HG03575 (cell line): ENCODE results near the gene CEP85.

Experiments used
- ATAC-seq: cut with Tn5 transposase; IDR thresholded peaks from one replicate; pipeline ENCODE4 v1.9.1; 2021; ENCODE audit not compliant: unreplicated experiment, insufficient number of reproducible peaks, low FRiP score; ENCODE audit errors: extremely low read depth

CEP85 gene

GRCh38 chr1:26275580-26276431 lies 41.8 kb downstream of the CEP85 start:
- no peak for ATAC-seq

GRCh38 chr1:26276432-26276838 lies 42.4 kb downstream of the CEP85 start:
- no peak for ATAC-seq

- no peak for ATAC-seq
Measured at GRCh38 chr1:26277261-26277661, 43.3 kb downstream of the CEP85 start.

- ATAC-seq: no peak
Measured at GRCh38 chr1:26277719-26278118, 43.7 kb downstream of the CEP85 start.

- ATAC-seq: no peak
Measured at GRCh38 chr1:26278303-26278702, 44.3 kb downstream of the CEP85 start.

GRCh38 chr1:26278724-26279455 lies 44.9 kb downstream of the CEP85 start:
- ATAC-seq: no peak

GRCh38 chr1:26279456-26280332 lies 45.7 kb downstream of the CEP85 start, which contains the start of gene SH3BGRL3:
SH3BGRL3 (plus strand) TSS chr1:26280086; CDS start chr1:26280156, 70 bp downstream.
- no peak for ATAC-seq

- no peak for ATAC-seq
Measured at GRCh38 chr1:26280333-26281042, 46.5 kb downstream of the CEP85 start.

- ATAC-seq: no peak
Measured at GRCh38 chr1:26281091-26281958, 47.3 kb downstream of the CEP85 start.

GRCh38 chr1:26281971-26282370 lies 48.0 kb downstream of the CEP85 start:
- no peak for ATAC-seq

GRCh38 chr1:26282401-26282918 lies 48.5 kb downstream of the CEP85 start:
- ATAC-seq: no peak

GRCh38 chr1:26283279-26283853 lies 49.4 kb downstream of the CEP85 start:
- no peak for ATAC-seq

- no peak for ATAC-seq
Measured at GRCh38 chr1:26283871-26284596, 50.0 kb downstream of the CEP85 start.

GRCh38 chr1:26284597-26285347 lies 50.8 kb downstream of the CEP85 start:
- ATAC-seq: no peak

- ATAC-seq: no peak
Measured at GRCh38 chr1:26285366-26286063, 51.5 kb downstream of the CEP85 start.

GRCh38 chr1:26286064-26286416 lies 52.0 kb downstream of the CEP85 start:
- no peak for ATAC-seq
